H1 (cell line): ENCODE results near the gene NCAPG2. TPM values are rescaled to one million over a fixed set of nuclear protein-coding genes. Genes with fewer than 3 reads are reported as not detected.

Experiments used
- CHD7 ChIP-seq: fragments of 300-600 bp; sonication (generic); IDR thresholded peaks from 2 replicates; pipeline ENCODE4 v1.7.1; 2012; ENCODE audit warnings: low read length, moderate library complexity, mild to moderate bottlenecking, inconsistent platforms; ENCODE audit not compliant: insufficient replicate concordance
- NRF1 ChIP-seq: IDR thresholded peaks from 2 replicates; pipeline ENCODE4 v1.6.1; 2011; ENCODE audit warnings: mild to moderate bottlenecking, low read depth, low read length, improper control_type of control experiment
- POLR2A ChIP-seq, 2 experiments: IDR thresholded peaks; 1 replicate in 1 of 2; 2 replicates in 1 of 2; pipeline ENCODE4 v1.6.1; 2011; ENCODE audit warnings: low read depth in 2 of 2, low read length in 2 of 2, mild to moderate bottlenecking in 2 of 2; ENCODE audit errors: control extremely low read depth in 1 of 2
- RFX5 ChIP-seq: IDR thresholded peaks from 2 replicates; pipeline ENCODE4 v1.6.1; 2011; ENCODE audit warnings: low read depth, low read length, improper control_type of control experiment, borderline replicate concordance
- polyA plus RNA-seq, 7 experiments: library from polyadenylated mRNA; depleted of rRNA in 3 of 7; stranded (reverse) in 5 of 7; unstranded in 2 of 7; fragments of >200 nt in 5 of 7; fragments of 200-250 nt in 2 of 7; gene quantifications; 1 replicate in 5 of 7; 2 replicates in 1 of 7; 4 replicates in 1 of 7; pipeline versions ENCODE4 v1.2.1 to v1.2.3, GENCODE V29; 2011 to 2013; ENCODE audit warnings: missing spikeins in 2 of 7, mixed read lengths in 2 of 7
- total RNA-seq: library from RNA; stranded (reverse); fragmentation: NEBNext Ultra II Directional; extraction: Animal tissue kit (Norgen Biotek cat#: 25700); gene quantifications from 2 replicates; pipeline ENCODE4 v1.2.1, GENCODE V29; 2021

The NCAPG2 gene
- total and polyA plus RNA-seq, 2 of the 8 experiments (the other 6 are each of a cell fraction or from before 2014, with no cell fraction given) = 49.9 to 119 TPM

- TF ChIP-seq CHD7 (no peak), NRF1 (no peak), POLR2A (IDR thresholded peaks at IDR 0.05; ENCODE audit: control extremely low read depth in 1 of 2, low read depth in 2 of 2, low read length in 2 of 2) (no peak), RFX5 (no peak)
These were observed 41.2 kb downstream of the NCAPG2 start (continued) for GRCh38 chr7:158663428-158663741.
